Right lobe of liver (tissue), 4 donors: Measurements from ENCODE around the gene FLG2.

Source experiments
- CTCF ChIP-seq, 4 donors: fragments of 200-600 bp in 3 of 4; fragments of 450-650 bp in 1 of 4; IDR thresholded peaks; one replicate each; pipeline versions ENCODE4 v1.5.1 to v1.8.0; 2016 to 2022; ENCODE audit warnings: antibody characterized with exemption in 4 of 4, mild to moderate bottlenecking in 2 of 4
- POLR2A ChIP-seq: fragments of 450-650 bp; IDR thresholded peaks from one replicate; pipeline ENCODE4 v1.6.1; 2017; ENCODE audit warnings: antibody characterized with exemption, mild to moderate bottlenecking
- donor health status: DM: no; HTN: no; CAD: no.
- donor health status: DM: no; HTN: no; CAD: no.
- donor health status: DM: no; HTN: yes; CAD: no.

GRCh38 chr1:152397474-152397873, 37.7 kb upstream of the FLG2 start:
- TF ChIP-seq CTCF (IDR thresholded peaks at IDR 0.05) (no peak), POLR2A (no peak)
